GM23248 (cell line): Measurements from ENCODE around the gene TPO.

Experiments
- EZH2 ChIP-seq: fragments of 200-600 bp; sonication (generic); IDR thresholded peaks from 2 replicates; pipeline ENCODE4 v1.6.1; 2018; ENCODE audit warnings: antibody characterized with exemption, mild to moderate bottlenecking; ENCODE audit not compliant: insufficient read depth, poor library complexity, severe bottlenecking
- EZH2phosphoT487 ChIP-seq: fragments of 200-600 bp; sonication (generic); IDR thresholded peaks from 2 replicates; pipeline ENCODE4 v1.6.1; 2018; ENCODE audit warnings: antibody characterized with exemption, moderate library complexity, mild to moderate bottlenecking, low read depth; ENCODE audit not compliant: insufficient read depth

- TF ChIP-seq EZH2phosphoT487 (no peak), EZH2 (no peak)
Measured at GRCh38 chr2:1393321-1393720, 19.9 kb upstream of the TPO start.
